ENCODE results near the gene PCK2. TPM values are rescaled to one million over a fixed set of nuclear protein-coding genes. Genes with fewer than 3 reads are reported as not detected.

Gene PCK2
- total RNA-seq, 1 donor from 2014 or later = 55.0 TPM

DNA sequence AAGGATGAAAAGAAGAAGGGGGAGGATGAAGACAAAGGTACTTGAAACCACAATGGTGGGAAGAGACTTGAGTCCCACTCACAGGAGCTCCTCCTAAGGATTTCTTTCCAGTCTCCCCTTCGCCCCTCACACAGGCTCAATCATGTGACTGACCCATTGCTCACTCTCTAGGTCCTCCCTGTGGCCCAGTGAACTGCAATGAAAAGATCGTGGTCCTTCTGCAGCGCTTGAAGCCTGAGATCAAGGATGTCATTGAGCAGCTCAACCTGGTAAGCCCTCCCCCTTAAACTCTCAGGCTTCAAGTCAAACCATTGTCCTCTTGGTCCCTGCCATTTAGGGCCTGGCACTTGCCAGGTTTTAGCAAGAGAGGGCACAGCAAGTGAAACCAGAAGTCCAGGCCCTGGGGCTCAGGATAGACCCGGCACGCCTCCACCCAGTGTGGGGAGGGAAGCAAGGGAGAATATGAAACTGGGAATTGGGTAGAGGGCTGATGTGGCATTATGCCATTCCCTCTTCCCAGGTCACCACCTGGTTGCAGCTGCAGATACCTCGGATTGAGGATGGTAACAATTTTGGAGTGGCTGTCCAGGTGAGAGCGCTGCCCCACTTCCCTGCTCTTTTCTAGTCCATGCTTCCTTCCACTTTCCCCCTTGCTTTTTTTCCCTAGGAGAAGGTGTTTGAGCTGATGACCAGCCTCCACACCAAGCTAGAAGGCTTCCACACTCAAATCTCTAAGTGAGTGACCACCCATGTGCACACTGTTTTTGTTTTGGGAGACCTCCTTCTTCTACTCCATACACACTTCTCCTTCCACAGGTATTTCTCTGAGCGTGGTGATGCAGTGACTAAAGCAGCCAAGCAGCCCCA is 43.7 kb downstream of the PCK2 start:
- no peak for DNase-seq (ENCODE audit: low spot score)
- Mint-ChIP-seq H3K27ac (peak overlapping the region; percentile 57), H3K9me3 (no peaks in the 10 kb centered on the region), H3K36me3 (ENCODE audit: low read depth) (peaks cover 30% of the 10 kb centered on the region), H3K27me3 (ENCODE audit: insufficient read depth) (no peaks in the 10 kb centered on the region), H3K4me3 (peak overlapping the region; percentile 98), H3K4me1 (ENCODE audit: low read depth) (peaks cover 61% of the 10 kb centered on the region)
- intact Hi-C loops (cut with micrococcal nuclease) = no loop called here

- Mint-ChIP-seq H3K27ac (peak overlapping the region; percentile 70), H3K4me3 (peak overlapping the region; percentile 98), H3K36me3 (ENCODE audit: low read depth) (peaks cover 39% of the 10 kb centered on the region), H3K4me1 (ENCODE audit: low read depth) (peaks cover 65% of the 10 kb centered on the region), H3K9me3 (no peaks in the 10 kb centered on the region), H3K27me3 (ENCODE audit: insufficient read depth) (no peaks in the 10 kb centered on the region)
- intact Hi-C loops (cut with micrococcal nuclease) = no loop called here
- no peak for DNase-seq (ENCODE audit: low spot score)
These were observed 44.5 kb downstream of the PCK2 start for GRCh38 chr14:24138396-24139271.

GRCh38 chr14:24139272-24139934 is 45.3 kb downstream of the PCK2 start:
- DNase-seq (ENCODE audit: low spot score) = no peak
- Mint-ChIP-seq H3K9me3 (no peaks in the 10 kb centered on the region), H3K4me3 (peak overlapping the region; percentile 98), H3K27me3 (ENCODE audit: insufficient read depth) (no peaks in the 10 kb centered on the region), H3K4me1 (ENCODE audit: low read depth) (peaks cover 72% of the 10 kb centered on the region), H3K36me3 (ENCODE audit: low read depth) (peaks cover 44% of the 10 kb centered on the region), H3K27ac (peak overlapping the region; percentile 70)
- intact Hi-C loops (cut with micrococcal nuclease) = no loop called here

- Mint-ChIP-seq H3K4me3 (peak within 1 kb of the TSS; percentile 98), H3K9me3 (no peaks in the 10 kb centered on the region), H3K36me3 (ENCODE audit: low read depth) (peaks cover 59% of the 10 kb centered on the region), H3K4me1 (ENCODE audit: low read depth) (peaks cover 80% of the 10 kb centered on the region), H3K27me3 (ENCODE audit: insufficient read depth) (no peaks in the 10 kb centered on the region), H3K27ac (peak within 1 kb of the TSS; percentile 92)
- peak; percentile 100 for DNase-seq (ENCODE audit: low spot score)
- intact Hi-C loops (cut with micrococcal nuclease) = loop anchor here (1.0 to 10.0 kb wide), 5 partner anchors 20 to 816 kb away; partner anchors contain the start of genes CHMP4A, DCAF11, DHRS1 and IRF9
These were observed 47.2 kb downstream of the PCK2 start, which contains the start of gene EMC9 for GRCh38 chr14:24141097-24141880. TSS of gene EMC9 (minus strand) at chr14:24141591. CDS start at chr14:24141304, 287 bp downstream.

DNA sequence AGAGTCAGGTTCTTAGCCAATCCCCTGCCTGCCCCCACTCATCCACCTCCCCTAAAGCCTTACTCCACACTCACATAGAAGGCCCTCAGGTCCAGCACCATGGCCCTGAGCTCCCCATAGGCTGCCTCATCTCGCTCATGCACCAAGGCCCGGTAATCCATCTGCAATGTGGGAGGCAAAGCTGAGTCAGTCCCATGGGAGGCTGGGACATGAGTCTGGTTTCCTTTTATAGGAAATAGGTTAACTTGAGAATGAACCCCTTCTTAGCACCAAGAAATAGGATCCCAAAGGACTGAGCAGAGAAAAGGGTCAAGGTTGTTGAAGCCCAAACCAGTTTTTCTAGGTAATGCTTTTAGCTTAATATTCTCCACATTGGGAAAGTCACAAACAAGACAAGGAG is 49.4 kb downstream of the PCK2 start:
- Mint-ChIP-seq H3K4me3 (peak overlapping the region; percentile 34), H3K4me1 (ENCODE audit: low read depth) (peaks cover 68% of the 10 kb centered on the region), H3K36me3 (ENCODE audit: low read depth) (peaks cover 50% of the 10 kb centered on the region), H3K27me3 (ENCODE audit: insufficient read depth) (no peaks in the 10 kb centered on the region), H3K9me3 (no peaks in the 10 kb centered on the region), H3K27ac (peak overlapping the region; percentile 11)
- DNase-seq (ENCODE audit: low spot score) = no peak
- intact Hi-C loops (cut with micrococcal nuclease) = loop anchor here (10.0 kb wide), 1 partner anchor 819 kb away; the partner anchor contains the start of gene PABPN1

DNA sequence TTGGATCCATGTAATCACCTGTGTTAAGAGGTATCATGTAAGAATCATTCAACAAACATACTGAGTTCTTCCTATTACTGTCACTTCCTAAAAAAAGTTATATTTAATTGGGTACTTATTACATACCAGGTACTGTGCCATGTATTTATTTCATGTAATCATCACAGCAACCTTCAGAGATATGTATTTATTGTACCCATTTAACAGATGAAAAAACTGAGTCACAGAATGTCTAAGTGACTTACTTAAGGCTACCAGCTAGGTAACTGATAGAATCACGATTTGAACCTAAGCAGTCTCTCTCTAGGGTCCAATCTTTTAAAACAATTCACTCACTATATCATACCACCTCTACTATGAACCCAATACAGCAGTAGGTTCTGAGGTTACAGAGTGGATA is 50.3 kb downstream of the PCK2 start:
- H3K27ac Mint-ChIP-seq = peak overlapping the region; percentile 49
- intact Hi-C loops (cut with micrococcal nuclease) = loop anchor here (10.0 kb wide), 1 partner anchor 820 kb away; the partner anchor contains the start of gene PABPN1
- H3K9me3 Mint-ChIP-seq = no peaks in the 10 kb centered on the region
- H3K27me3 Mint-ChIP-seq (ENCODE audit: insufficient read depth) = no peaks in the 10 kb centered on the region
- H3K4me1 Mint-ChIP-seq (ENCODE audit: low read depth) = peaks cover 67% of the 10 kb centered on the region
- no peak for DNase-seq (ENCODE audit: low spot score)
- peak overlapping the region; percentile 94 for H3K4me3 Mint-ChIP-seq
- peaks cover 46% of the 10 kb centered on the region for H3K36me3 Mint-ChIP-seq (ENCODE audit: low read depth)

DNA sequence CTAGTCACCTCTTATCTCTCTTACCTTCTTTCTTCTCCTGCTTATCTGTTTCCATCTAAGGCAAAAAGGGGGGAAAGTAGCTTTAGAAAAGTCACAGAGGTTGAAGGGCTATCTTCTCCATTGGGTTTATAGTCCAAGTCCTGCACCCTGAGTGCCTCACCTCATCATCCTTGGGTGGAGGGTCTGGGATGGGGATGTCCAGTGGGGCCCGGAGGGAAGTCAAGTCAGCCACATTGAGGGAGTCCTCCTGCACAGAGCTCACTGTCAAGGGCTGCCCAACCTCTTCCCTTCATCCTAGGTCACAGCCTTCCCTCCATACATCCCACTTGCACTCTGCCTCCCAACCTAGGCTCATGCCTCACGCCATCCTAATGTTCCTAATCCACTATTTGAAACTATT is 51.1 kb downstream of the PCK2 start:
- Mint-ChIP-seq H3K27ac (peak overlapping the region; percentile 98), H3K4me3 (peak overlapping the region; percentile 94), H3K4me1 (ENCODE audit: low read depth) (peaks cover 67% of the 10 kb centered on the region), H3K27me3 (ENCODE audit: insufficient read depth) (no peaks in the 10 kb centered on the region), H3K9me3 (no peaks in the 10 kb centered on the region), H3K36me3 (ENCODE audit: low read depth) (peaks cover 46% of the 10 kb centered on the region)
- no peak for DNase-seq (ENCODE audit: low spot score)
- intact Hi-C loops (cut with micrococcal nuclease) = loop anchor here (5.0 to 10.0 kb wide), 2 partner anchors 678 to 820 kb away; partner anchors contain the start of genes NGDN and PABPN1

- DNase-seq (ENCODE audit: low spot score) = no peak
- intact Hi-C loops (cut with micrococcal nuclease) = loop anchor here (1.0 to 10.0 kb wide), 6 partner anchors 10 to 821 kb away; partner anchors contain the start of genes CARMIL3, NGDN, PABPN1 and PCK2
- Mint-ChIP-seq H3K4me1 (ENCODE audit: low read depth) (peaks cover 68% of the 10 kb centered on the region), H3K27ac (peak overlapping the region; percentile 98), H3K4me3 (peak overlapping the region; percentile 94), H3K27me3 (ENCODE audit: insufficient read depth) (no peaks in the 10 kb centered on the region), H3K9me3 (no peaks in the 10 kb centered on the region), H3K36me3 (ENCODE audit: low read depth) (peaks cover 52% of the 10 kb centered on the region)
These were observed 51.8 kb downstream of the PCK2 start for GRCh38 chr14:24145690-24146452.

DNA sequence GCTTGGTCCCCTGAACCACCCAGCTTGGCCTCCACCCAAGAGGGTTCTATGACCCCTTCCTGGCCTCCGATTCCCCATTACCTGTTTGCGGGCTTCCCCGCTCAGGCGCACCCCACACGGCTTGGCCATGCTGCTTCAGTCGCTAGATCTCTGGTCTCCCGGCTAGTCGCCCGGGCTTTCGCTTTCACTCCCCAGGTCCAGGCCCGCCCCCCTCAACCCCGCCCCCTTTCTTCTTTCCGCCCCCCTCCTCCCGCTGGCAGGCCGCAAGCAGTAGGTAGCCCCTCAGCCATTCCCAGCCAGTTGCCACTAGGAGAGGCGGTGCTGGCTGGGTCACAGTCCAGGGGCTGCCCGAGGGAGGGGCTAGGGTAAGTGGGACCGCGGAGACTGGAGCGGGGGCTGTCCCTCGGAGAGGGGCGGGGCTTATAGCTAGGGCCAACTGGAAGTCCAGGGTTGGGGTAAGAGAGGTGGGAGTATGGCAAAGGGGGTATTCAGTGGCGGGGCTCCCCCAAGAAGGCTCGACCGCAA is 52.4 kb downstream of the PCK2 start, which contains the start of gene PSME2:
TSS of gene PSME2 (minus strand) at position 158 of the 525 bp plus-strand sequence. CDS start at position 129, 29 bp downstream.
- H3K36me3 Mint-ChIP-seq (ENCODE audit: low read depth) = peaks cover 59% of the 10 kb centered on the region
- peaks cover 68% of the 10 kb centered on the region for H3K4me1 Mint-ChIP-seq (ENCODE audit: low read depth)
- peak within 1 kb of the TSS; percentile 98 for H3K27ac Mint-ChIP-seq
- peak; percentile 90 for DNase-seq (ENCODE audit: low spot score)
- intact Hi-C loops (cut with micrococcal nuclease) = loop anchor here (1.0 to 10.0 kb wide), 6 partner anchors 10 to 822 kb away; partner anchors contain the start of genes CARMIL3, NGDN, PABPN1 and PCK2
- no peaks in the 10 kb centered on the region for H3K27me3 Mint-ChIP-seq (ENCODE audit: insufficient read depth)
- no peaks in the 10 kb centered on the region for H3K9me3 Mint-ChIP-seq
- H3K4me3 Mint-ChIP-seq = peak within 1 kb of the TSS; percentile 94

DNA sequence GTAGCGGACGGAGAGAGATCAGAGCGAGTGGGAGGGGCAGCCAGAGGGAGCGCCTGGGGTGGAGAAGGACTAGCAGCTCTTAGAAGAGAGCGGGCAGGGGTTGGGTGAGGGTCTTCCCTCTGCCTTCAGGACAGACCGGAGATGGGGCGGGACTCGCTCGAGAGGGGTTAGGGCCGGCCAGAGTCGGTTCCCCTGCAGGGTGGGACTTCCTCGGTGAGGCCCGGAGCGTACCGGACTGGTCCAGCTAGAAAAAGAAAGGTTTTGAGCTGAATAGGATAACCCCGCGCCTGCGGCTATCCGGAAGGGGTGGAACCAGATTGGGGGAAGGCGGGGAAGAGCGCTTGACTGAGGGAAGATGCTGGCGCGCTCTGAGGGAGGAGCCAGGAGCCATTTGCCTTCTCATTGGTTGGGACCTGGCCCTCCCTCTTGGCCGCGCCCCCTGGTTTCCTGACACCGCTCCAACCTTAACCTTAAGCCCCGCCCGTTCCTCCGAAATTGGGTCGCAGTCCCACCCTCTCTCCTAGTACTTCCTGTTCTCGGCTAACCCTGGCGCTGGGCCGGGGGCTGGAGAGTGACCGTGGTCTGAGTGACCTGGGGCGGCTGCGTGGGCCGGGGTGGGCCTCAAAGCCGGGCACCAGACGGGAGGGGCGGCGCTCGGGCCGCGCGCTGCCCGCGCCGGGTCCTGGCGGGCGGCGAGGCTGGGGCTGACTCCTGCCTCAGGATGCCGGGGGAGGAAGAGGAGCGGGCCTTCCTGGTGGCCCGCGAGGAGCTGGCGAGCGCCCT is 53.1 kb downstream of the PCK2 start, which contains the start of gene RNF31:
TSS of gene RNF31 (plus strand) at position 521 of the 783 bp plus-strand sequence. CDS start at position 722, 201 bp downstream.
- H3K4me3 Mint-ChIP-seq = peak within 1 kb of the TSS; percentile 94
- no peaks in the 10 kb centered on the region for H3K9me3 Mint-ChIP-seq
- H3K36me3 Mint-ChIP-seq (ENCODE audit: low read depth) = peaks cover 64% of the 10 kb centered on the region
- peak within 1 kb of the TSS; percentile 98 for H3K27ac Mint-ChIP-seq
- intact Hi-C loops (cut with micrococcal nuclease) = loop anchor here (1.0 to 10.0 kb wide), 14 partner anchors 11 to 822 kb away; partner anchors contain the start of genes CARMIL3, CHMP4A, DCAF11 and GMPR2
- H3K4me1 Mint-ChIP-seq (ENCODE audit: low read depth) = peaks cover 62% of the 10 kb centered on the region
- H3K27me3 Mint-ChIP-seq (ENCODE audit: insufficient read depth) = no peaks in the 10 kb centered on the region
- peak; percentile 97 for DNase-seq (ENCODE audit: low spot score)
